ENCODE results near the gene PRRT2. TPM values are rescaled to one million over a fixed set of nuclear protein-coding genes. Genes with fewer than 3 reads are reported as not detected.

Gene PRRT2
- total and polyA plus RNA-seq, 2 donors (not counting 3 experiments of a cell fraction or from before 2014, with no cell fraction given), result 3.3 TPM

GRCh38 chr16:29849505-29849904, 37.5 kb downstream of the PRRT2 start:
- no peak overlapping the region for H3K27ac ChIP-seq (ENCODE audit: insufficient read depth, low read depth, low read length)
- dilution Hi-C loops (cut with MboI; ENCODE audit: extremely low pct_ligation_motif_present, low sequenced_read_pairs) (no loop called here), intact Hi-C loops (cut with micrococcal nuclease) (loop anchor here (2.0 kb wide), 1 partner anchor 29 kb away; the partner anchor contains the start of gene MVP)
- FAIRE-seq, result no peak
- TF ChIP-seq POLR2AphosphoS5 (IDR thresholded peaks at IDR 0.05; ENCODE audit: insufficient read depth, low read depth, low read length) (no peak), GATA2 (IDR thresholded peaks at IDR 0.05; ENCODE audit: insufficient read depth, insufficient read length, low read depth, low read length) (no peak), MYC (IDR thresholded peaks at IDR 0.05; ENCODE audit: low read depth, low read length) (no peak), FOS (IDR thresholded peaks at IDR 0.05; ENCODE audit: borderline replicate concordance, insufficient read depth, low read length) (no peak), EZH2 (IDR thresholded peaks at IDR 0.05; ENCODE audit: borderline replicate concordance, low read depth, low read length, severe bottlenecking) (no peak), MAX (IDR thresholded peaks at IDR 0.05; ENCODE audit: insufficient read depth, insufficient read length) (no peak), JUN (IDR thresholded peaks at IDR 0.05; ENCODE audit: borderline replicate concordance, insufficient read depth, insufficient read length, low read depth) (no peak)
- CTCF ChIA-PET, result interaction anchor here (1.5 to 5.2 kb wide), 13 partner anchors 8 to 158 kb away, joined by 3 to 163 read pairs (median 30); partner anchors contain the start of genes KIF22, MAZ, MVP and PAGR1
- no peaks in the 10 kb centered on the region for H3K79me2 ChIP-seq (ENCODE audit: control insufficient read depth, insufficient read depth, low read length)
- H3K4me1 ChIP-seq (ENCODE audit: control insufficient read depth, extremely low read depth, insufficient read depth, low read length), result peaks cover 5% of the 10 kb centered on the region
- H3K9me1 ChIP-seq (replicated peaks; ENCODE audit: control insufficient read depth, extremely low read depth, insufficient read depth, low read length), result no peaks in the 10 kb centered on the region
- H3K9me3 ChIP-seq (replicated peaks; ENCODE audit: control insufficient read depth, insufficient read depth, low read length), result no peaks in the 10 kb centered on the region
- H4K20me1 ChIP-seq (replicated peaks; ENCODE audit: control insufficient read depth, extremely low read depth, insufficient read depth, low read length), result no peaks in the 10 kb centered on the region
- no peak for DNase-seq (ENCODE audit: low read depth, low spot score)
- H2AFZ ChIP-seq (ENCODE audit: low read depth, low read length), result no peak overlapping the region
- H3K9ac ChIP-seq (replicated peaks; ENCODE audit: extremely low read depth, insufficient read depth, low read length), result no peak overlapping the region
- H3K4me2 ChIP-seq (ENCODE audit: insufficient read depth, low read length), result no peak overlapping the region
- POLR2A ChIA-PET, result interaction anchor here (0.6 kb wide), 1 partner anchor 28 kb away, joined by 3 read pairs; no protein-coding TSS in a partner anchor
- no TSS peak for BruUV-seq (replicated peaks)
- H3K27me3 ChIP-seq (ENCODE audit: control insufficient read depth in 2 of 2, insufficient read depth in 2 of 2, low read length in 2 of 2), result no peaks in the 10 kb centered on the region
- H3K4me3 ChIP-seq (replicated peaks in 1 of 3; ENCODE audit: insufficient read depth in 1 of 3, low read depth in 1 of 3, low read length in 3 of 3), result no peak overlapping the region
- H3K36me3 ChIP-seq (ENCODE audit: control insufficient read depth in 2 of 2, extremely low read depth in 1 of 2, insufficient read depth in 2 of 2, low read length in 2 of 2), result peaks cover 0 to 15% of the 10 kb centered on the region in 2 experiments

GRCh38 chr16:29850998-29851397, 39.0 kb downstream of the PRRT2 start:
- TF ChIP-seq GATA2 (IDR thresholded peaks at IDR 0.05; ENCODE audit: insufficient read depth, insufficient read length, low read depth, low read length), result no peak
- TF ChIP-seq EZH2 (IDR thresholded peaks at IDR 0.05; ENCODE audit: borderline replicate concordance, low read depth, low read length, severe bottlenecking), result no peak
- TF ChIP-seq MYC (IDR thresholded peaks at IDR 0.05; ENCODE audit: low read depth, low read length), result no peak
- TF ChIP-seq MAX (IDR thresholded peaks at IDR 0.05; ENCODE audit: insufficient read depth, insufficient read length), result no peak
- no peak for TF ChIP-seq CTCF (IDR thresholded peaks at IDR 0.05; ENCODE audit: extremely low read depth in 1 of 2, insufficient read depth in 1 of 2, low read depth in 1 of 2, low read length in 2 of 2)
- no peak for TF ChIP-seq FOS (IDR thresholded peaks at IDR 0.05; ENCODE audit: borderline replicate concordance, insufficient read depth, low read length)
- TF ChIP-seq POLR2AphosphoS5 (IDR thresholded peaks at IDR 0.05; ENCODE audit: insufficient read depth, low read depth, low read length), result no peak
- no peak for TF ChIP-seq JUN (IDR thresholded peaks at IDR 0.05; ENCODE audit: borderline replicate concordance, insufficient read depth, insufficient read length, low read depth)
- no peak for TF ChIP-seq POLR2A (IDR thresholded peaks at IDR 0.05; ENCODE audit: low read depth, low read length)
- no TSS peak for BruUV-seq (replicated peaks)
- no peaks in the 10 kb centered on the region for H4K20me1 ChIP-seq (replicated peaks; ENCODE audit: control insufficient read depth, extremely low read depth, insufficient read depth, low read length)
- H3K4me2 ChIP-seq (ENCODE audit: insufficient read depth, low read length), result no peak overlapping the region
- H3K9ac ChIP-seq (replicated peaks; ENCODE audit: extremely low read depth, insufficient read depth, low read length), result no peak overlapping the region
- intact Hi-C loops (cut with micrococcal nuclease), result no loop called here
- H3K9me3 ChIP-seq (replicated peaks; ENCODE audit: control insufficient read depth, insufficient read depth, low read length), result no peaks in the 10 kb centered on the region
- no peaks in the 10 kb centered on the region for H3K79me2 ChIP-seq (ENCODE audit: control insufficient read depth, insufficient read depth, low read length)
- H3K36me3 ChIP-seq (ENCODE audit: control insufficient read depth in 2 of 2, extremely low read depth in 1 of 2, insufficient read depth in 2 of 2, low read length in 2 of 2), result peaks cover 0 to 11% of the 10 kb centered on the region in 2 experiments
- no peak overlapping the region for H3K4me3 ChIP-seq (replicated peaks in 1 of 3; ENCODE audit: insufficient read depth in 1 of 3, low read depth in 1 of 3, low read length in 3 of 3)
- CTCF ChIA-PET, result interaction anchor here (0.6 to 5.2 kb wide), 3 partner anchors 23 to 186 kb away, joined by 3 to 140 read pairs (median 4); partner anchors contain the start of genes MVP and PAGR1
- no peak for DNase-seq (ENCODE audit: low read depth, low spot score)
- dilution Hi-C loops (cut with MboI; ENCODE audit: extremely low pct_ligation_motif_present, low sequenced_read_pairs), result no loop called here
- no peak overlapping the region for H2AFZ ChIP-seq (ENCODE audit: low read depth, low read length)
- H3K27me3 ChIP-seq (ENCODE audit: control insufficient read depth in 2 of 2, insufficient read depth in 2 of 2, low read length in 2 of 2), result no peaks in the 10 kb centered on the region
- no peak overlapping the region for H3K27ac ChIP-seq (ENCODE audit: insufficient read depth, low read depth, low read length)
- POLR2A ChIA-PET, result interaction anchor here (0.6 to 0.7 kb wide), 2 partner anchors 74 to 152 kb away, joined by 3 to 6 read pairs; no protein-coding TSS in a partner anchor
- no peaks in the 10 kb centered on the region for H3K9me1 ChIP-seq (replicated peaks; ENCODE audit: control insufficient read depth, extremely low read depth, insufficient read depth, low read length)
- H3K4me1 ChIP-seq (ENCODE audit: control insufficient read depth, extremely low read depth, insufficient read depth, low read length), result peaks cover 5% of the 10 kb centered on the region
- no peak for FAIRE-seq

Data from endothelial cell of umbilical vein (primary cell).